ENCODE data around the gene DIPK1C.

DNA sequence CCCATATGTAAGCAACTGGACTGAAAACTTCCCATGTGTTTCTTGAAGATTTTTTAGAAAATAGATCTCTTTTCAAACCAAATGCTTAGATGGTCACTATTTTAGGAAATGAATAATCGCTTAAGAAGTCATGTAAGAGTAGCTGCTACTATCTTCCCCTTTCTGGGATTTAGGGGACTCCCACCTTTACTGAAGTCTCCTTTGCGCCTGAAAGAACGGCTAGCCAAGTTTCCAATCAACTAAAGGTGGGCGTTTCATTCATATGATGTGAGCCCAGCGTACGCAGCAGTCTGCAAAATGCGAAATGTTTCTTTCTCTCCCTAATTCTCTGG, 1.1 kb downstream of the DIPK1C start:
- no peak for TF ChIP-seq TCF7L2 (IDR thresholded peaks at IDR 0.05; ENCODE audit: borderline replicate concordance, extremely low read depth, insufficient read depth, insufficient read length)
- TF ChIP-seq, protein P1, sequence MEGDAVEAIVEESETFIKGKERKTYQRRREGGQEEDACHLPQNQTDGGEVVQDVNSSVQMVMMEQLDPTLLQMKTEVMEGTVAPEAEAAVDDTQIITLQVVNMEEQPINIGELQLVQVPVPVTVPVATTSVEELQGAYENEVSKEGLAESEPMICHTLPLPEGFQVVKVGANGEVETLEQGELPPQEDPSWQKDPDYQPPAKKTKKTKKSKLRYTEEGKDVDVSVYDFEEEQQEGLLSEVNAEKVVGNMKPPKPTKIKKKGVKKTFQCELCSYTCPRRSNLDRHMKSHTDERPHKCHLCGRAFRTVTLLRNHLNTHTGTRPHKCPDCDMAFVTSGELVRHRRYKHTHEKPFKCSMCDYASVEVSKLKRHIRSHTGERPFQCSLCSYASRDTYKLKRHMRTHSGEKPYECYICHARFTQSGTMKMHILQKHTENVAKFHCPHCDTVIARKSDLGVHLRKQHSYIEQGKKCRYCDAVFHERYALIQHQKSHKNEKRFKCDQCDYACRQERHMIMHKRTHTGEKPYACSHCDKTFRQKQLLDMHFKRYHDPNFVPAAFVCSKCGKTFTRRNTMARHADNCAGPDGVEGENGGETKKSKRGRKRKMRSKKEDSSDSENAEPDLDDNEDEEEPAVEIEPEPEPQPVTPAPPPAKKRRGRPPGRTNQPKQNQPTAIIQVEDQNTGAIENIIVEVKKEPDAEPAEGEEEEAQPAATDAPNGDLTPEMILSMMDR (IDR thresholded peaks at IDR 0.05 in 2 of 3, conservative IDR thresholded peaks at IDR 0.05 in 1 of 3; ENCODE audit: borderline replicate concordance in 1 of 3, insufficient read depth in 1 of 3, low read depth in 2 of 3, low read length in 2 of 3): no peak
